ENCODE data around the gene RAD51AP1.

- TF ChIP-seq POLR2A (IDR thresholded peaks at IDR 0.05) (no peak), POLR2AphosphoS5 (IDR thresholded peaks at IDR 0.05) (no peak), CTCF (IDR thresholded peaks at IDR 0.05) (no peak)
Observed at GRCh38 chr12:4545195-4545594, 6.5 kb downstream of the RAD51AP1 start.

Measured in prostate gland (tissue), 2 donors.